Measurements from ENCODE around the gene AARS2. TPM values are rescaled to one million over a fixed set of nuclear protein-coding genes. Genes with fewer than 3 reads are reported as not detected.

AARS2 gene
- total and polyA plus RNA-seq, 4 experiments from 2014 or later, result 4.2 to 25.6 (median 16.9) TPM

- Mint-ChIP-seq H3K4me3 (no peak overlapping the region), H3K4me1 (peaks cover 37 to 89% (median 53%) of the 10 kb centered on the region in 4 donors), H3K27me3 (peaks cover 2 to 4% of the 10 kb centered on the region in 2 donors), H3K36me3 (peaks cover 50 to 90% of the 10 kb centered on the region in 2 donors), H3K9me3 (peaks cover 0 to 8% (median 0%) of the 10 kb centered on the region in 8 donors), H3K27ac (peak overlapping the region in 1 of 7 donors; percentile 99)
- ChIA-PET POLR2A (ENCODE audit: partially characterized antibody) (interaction anchor here (0.9 to 3.6 kb wide), 4 partner anchors 12 to 27 kb away, joined by 3 to 11 read pairs (median 6); partner anchors contain the start of gene SLC29A1), CTCF (ENCODE audit: partially characterized antibody) (interaction anchor here (0.6 to 8.8 kb wide), 6 partner anchors 11 to 79 kb away, joined by 3 to 82 read pairs (median 7); partner anchors contain the start of genes NFKBIE and TMEM151B)
- intact Hi-C loops (cut with micrococcal nuclease), result no loop called here
- no peak for DNase-seq
- H3K4me1 ChIP-seq (ENCODE audit: insufficient read depth, low read length), result peaks cover 37% of the 10 kb centered on the region
- H3K9me3 ChIP-seq (ENCODE audit: control insufficient read depth in 1 of 2, low read length in 2 of 2), result no peaks in the 10 kb centered on the region
- no peaks in the 10 kb centered on the region for H3K27me3 ChIP-seq (ENCODE audit: insufficient read depth, low read length)
- no peak overlapping the region for H3K4me3 ChIP-seq (ENCODE audit: low read length in 2 of 2)
- H3K27ac ChIP-seq (ENCODE audit: low read depth, low read length), result peak overlapping the region; percentile 10
- H3K36me3 ChIP-seq (ENCODE audit: insufficient read depth, low read length), result peaks cover 63% of the 10 kb centered on the region
Measured at GRCh38 chr6:44250718-44251123, 62.4 kb downstream of the AARS2 start.

DNA sequence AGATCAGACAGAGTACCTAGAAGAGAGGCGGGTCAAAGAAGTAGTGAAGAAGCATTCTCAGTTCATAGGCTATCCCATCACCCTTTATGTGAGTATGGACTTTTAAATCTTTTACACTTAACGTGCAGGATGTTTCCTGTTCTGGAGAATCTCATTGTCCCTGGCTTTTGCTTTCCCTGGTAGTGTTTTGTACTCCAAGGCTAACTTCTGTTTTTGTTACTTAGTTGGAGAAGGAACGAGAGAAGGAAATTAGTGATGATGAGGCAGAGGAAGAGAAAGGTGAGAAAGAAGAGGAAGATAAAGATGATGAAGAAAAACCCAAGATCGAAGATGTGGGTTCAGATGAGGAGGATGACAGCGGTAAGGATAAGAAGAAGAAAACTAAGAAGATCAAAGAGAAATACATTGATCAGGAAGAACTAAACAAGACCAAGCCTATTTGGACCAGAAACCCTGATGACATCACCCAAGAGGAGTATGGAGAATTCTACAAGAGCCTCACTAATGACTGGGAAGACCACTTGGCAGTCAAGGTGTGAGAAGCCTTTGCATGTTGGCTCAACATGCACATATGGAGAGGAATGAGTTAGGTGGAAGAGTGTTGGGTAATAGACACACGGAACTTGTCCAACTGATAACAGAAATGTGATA is 63.0 kb downstream of the AARS2 start:
- H3K27me3 ChIP-seq (ENCODE audit: insufficient read depth, low read length), result no peaks in the 10 kb centered on the region
- no peak for DNase-seq
- peaks cover 2 to 4% of the 10 kb centered on the region in 2 donors for H3K27me3 Mint-ChIP-seq
- ChIA-PET CTCF (ENCODE audit: partially characterized antibody) (interaction anchor here (1.8 to 8.8 kb wide), 4 partner anchors 12 to 79 kb away, joined by 4 to 82 read pairs (median 15); partner anchors contain the start of genes NFKBIE and TMEM151B), POLR2A (ENCODE audit: partially characterized antibody) (interaction anchor here (0.9 to 5.0 kb wide), 4 partner anchors 12 to 78 kb away, joined by 3 to 71 read pairs (median 7); no protein-coding TSS in a partner anchor)
- H3K27ac Mint-ChIP-seq, result peak overlapping the region in 6 of 7 donors; percentile 45 to 99 (median 84)
- peaks cover 0 to 8% (median 0%) of the 10 kb centered on the region in 8 donors for H3K9me3 Mint-ChIP-seq
- no peaks in the 10 kb centered on the region for H3K9me3 ChIP-seq (ENCODE audit: control insufficient read depth in 1 of 2, low read length in 2 of 2)
- H3K36me3 ChIP-seq (ENCODE audit: insufficient read depth, low read length), result peaks cover 60% of the 10 kb centered on the region
- H3K4me1 Mint-ChIP-seq, result peaks cover 36 to 89% (median 54%) of the 10 kb centered on the region in 4 donors
- no peak overlapping the region for H3K4me3 ChIP-seq (ENCODE audit: low read length in 2 of 2)
- peaks cover 35% of the 10 kb centered on the region for H3K4me1 ChIP-seq (ENCODE audit: insufficient read depth, low read length)
- peak overlapping the region; percentile 10 for H3K27ac ChIP-seq (ENCODE audit: low read depth, low read length)
- H3K36me3 Mint-ChIP-seq, result peaks cover 50 to 88% of the 10 kb centered on the region in 2 donors
- peak overlapping the region in 3 of 8 donors; percentile 1 to 63 (median 3) for H3K4me3 Mint-ChIP-seq
- intact Hi-C loops (cut with micrococcal nuclease), result no loop called here

Other genes starting within 250 kb of the AARS2 start
- gene MRPL14, start 185.9 kb downstream of the AARS2 start, total RNA-seq, result 10 to 100 TPM; 21.7 to 23.9 TPM
- 100 to 1,000 TPM; 103 to 123 TPM for gene MRPL14, start 185.9 kb downstream of the AARS2 start, polyA plus RNA-seq
- gene TMEM63B, start 185.8 kb downstream of the AARS2 start, total RNA-seq, result 10 to 100 TPM; 20.7 to 24.1 TPM
- 1 to 10 TPM in 1 of 2 donors, under 1 TPM in 1; 0.91 to 2.3 TPM for gene TMEM63B, start 185.8 kb downstream of the AARS2 start, polyA plus RNA-seq
- not detected for gene CAPN11, start 154.5 kb downstream of the AARS2 start, total RNA-seq
- gene CAPN11, start 154.5 kb downstream of the AARS2 start, polyA plus RNA-seq, result not detected
- gene MYMX, start 96.4 kb downstream of the AARS2 start, total RNA-seq, result not detected
- gene MYMX, start 96.4 kb downstream of the AARS2 start, polyA plus RNA-seq, result not detected
- 1 to 10 TPM; 2.1 to 3.1 TPM for gene SLC29A1, start 89.8 kb downstream of the AARS2 start, total RNA-seq
- gene SLC29A1, start 89.8 kb downstream of the AARS2 start, polyA plus RNA-seq, result 1 to 10 TPM; 3.4 to 3.7 TPM
- gene HSP90AB1, start 66.2 kb downstream of the AARS2 start, total RNA-seq, result 100 to 1,000 TPM; 303 to 324 TPM
- 100 to 1,000 TPM; 384 to 432 TPM for gene HSP90AB1, start 66.2 kb downstream of the AARS2 start, polyA plus RNA-seq
- 10 to 100 TPM; 20.7 to 20.9 TPM for gene SLC35B2, start 55.8 kb downstream of the AARS2 start, total RNA-seq
- gene SLC35B2, start 55.8 kb downstream of the AARS2 start, polyA plus RNA-seq, result 10 to 100 TPM; 41.6 to 65.3 TPM
- gene NFKBIE, start 47.8 kb downstream of the AARS2 start, total RNA-seq, result 10 to 100 TPM; 12.7 to 15.0 TPM
- 1 to 10 TPM; 8.0 to 8.3 TPM for gene NFKBIE, start 47.8 kb downstream of the AARS2 start, polyA plus RNA-seq
- gene TMEM151B, start 42.9 kb downstream of the AARS2 start, total RNA-seq, result not detected
- not detected for gene TMEM151B, start 42.9 kb downstream of the AARS2 start, polyA plus RNA-seq
- not detected for gene SPATS1, start 29.3 kb upstream of the AARS2 start, total RNA-seq
- not detected for gene SPATS1, start 29.3 kb upstream of the AARS2 start, polyA plus RNA-seq
- 10 to 100 TPM; 20.9 to 22.4 TPM for gene CDC5L, start 74.4 kb upstream of the AARS2 start, total RNA-seq
- gene CDC5L, start 74.4 kb upstream of the AARS2 start, polyA plus RNA-seq, result 10 to 100 TPM in 1 of 2 donors, 1 to 10 TPM in 1; 9.8 to 17.7 TPM